SK-N-SH (cell line): ENCODE data around the gene PSTPIP1. TPM values are rescaled to one million over a fixed set of nuclear protein-coding genes. Genes with fewer than 3 reads are reported as not detected.

ENCODE experiments used
- CTCF ChIA-PET: fragments of 300-600, 350-600 bp; formaldehyde crosslinking; extraction: SDS; loops from one replicate; lab custom pipeline; 2021; lab: Yijun Ruan, JAX
- POLR2A ChIA-PET: fragments of 350-600 bp; sonication (Branson Sonifier 250); formaldehyde crosslinking; extraction: SDS; loops from one replicate; lab custom pipeline; 2020; ENCODE audit warnings: antibody characterized with exemption, inconsistent platforms; lab: Yijun Ruan, JAX
- DNase-seq: peaks from one replicate; pipeline ENCODE4 v3.0.0; 2012
- H2AFZ ChIP-seq: fragments of 200-600 bp; sonication (generic); 2 replicates; pipeline ENCODE4 v1.8.1; 2016; ENCODE audit warnings: antibody characterized with exemption, mild to moderate bottlenecking, low read depth
- H3F3A ChIP-seq: fragments of 200-600 bp; sonication (generic); replicated peaks from 2 replicates; pipeline ENCODE3; 2016; ENCODE audit warnings: antibody characterized with exemption, mild to moderate bottlenecking; ENCODE audit not compliant: insufficient read depth
- H3K27ac ChIP-seq, 2 experiments: fragments of 200-500 bp in 1 of 2; fragments of 200-600 bp in 1 of 2; sonication (Bioruptor generic) in 1 of 2; sonication (generic), shearing (Covaris generic) in 1 of 2; 2 replicates each; pipeline versions ENCODE4 v1.5.1 to v1.6.1; 2014 to 2016; ENCODE audit warnings: low read depth in 2 of 2, inconsistent platforms in 1 of 2, low read length in 1 of 2, mild to moderate bottlenecking in 1 of 2, mixed read lengths in 1 of 2
- H3K27me3 ChIP-seq: fragments of 200-600 bp; sonication (generic), shearing (Covaris generic); 2 replicates; pipeline ENCODE4 v1.6.1; 2016; ENCODE audit warnings: mixed run types; ENCODE audit not compliant: insufficient read depth
- H3K36me3 ChIP-seq, 2 experiments: fragments of 200-500 bp in 1 of 2; fragments of 200-600 bp in 1 of 2; sonication (Bioruptor generic) in 1 of 2; sonication (generic) in 1 of 2; replicated peaks in 1 of 2; 2 replicates each; pipeline versions ENCODE3 to v1.5.1; 2014 to 2016; ENCODE audit warnings: low read length in 1 of 2, mild to moderate bottlenecking in 1 of 2; ENCODE audit not compliant: insufficient read depth in 2 of 2, control insufficient read depth in 1 of 2
- H3K4me1 ChIP-seq, 2 experiments: fragments of 200-500 bp in 1 of 2; fragments of 200-600 bp in 1 of 2; sonication (Bioruptor generic) in 1 of 2; sonication (generic), shearing (Covaris generic) in 1 of 2; 2 replicates each; pipeline versions ENCODE4 v1.5.1 to v1.6.1; 2014 to 2016; ENCODE audit warnings: low read depth in 1 of 2, low read length in 1 of 2, mixed run types in 1 of 2; ENCODE audit not compliant: insufficient read depth in 2 of 2, control insufficient read depth in 1 of 2
- H3K4me2 ChIP-seq: fragments of 200-600 bp; sonication (generic), shearing (Covaris generic); 2 replicates; pipeline ENCODE4 v1.6.1; 2017; ENCODE audit warnings: mixed run types
- H3K4me3 ChIP-seq, 2 experiments: fragments of 200-500 bp in 1 of 2; fragments of 200-600 bp in 1 of 2; sonication (Bioruptor generic) in 1 of 2; sonication (generic), shearing (Covaris generic) in 1 of 2; 2 replicates each; pipeline versions ENCODE4 v1.5.1 to v1.8.1; 2014 to 2016; ENCODE audit warnings: low read depth in 2 of 2, inconsistent platforms in 1 of 2, low read length in 1 of 2, mild to moderate bottlenecking in 1 of 2, mixed read lengths in 1 of 2, moderate library complexity in 1 of 2
- H3K79me2 ChIP-seq: fragments of 200-600 bp; sonication (generic); 2 replicates; pipeline ENCODE4 v1.8.1; 2017; ENCODE audit warnings: mild to moderate bottlenecking; ENCODE audit not compliant: insufficient read depth
- H3K9ac ChIP-seq: fragments of 200-600 bp; sonication (generic); 2 replicates; pipeline ENCODE4 v1.6.1; 2017; ENCODE audit warnings: mixed run types
- H3K9me2 ChIP-seq: fragments of 200-600 bp; sonication (generic); 2 replicates; pipeline ENCODE4 v1.6.1; 2017; ENCODE audit warnings: mixed run types
- H3K9me3 ChIP-seq: fragments of 200-600 bp; sonication (generic); 2 replicates; pipeline ENCODE4 v1.6.1; 2017; ENCODE audit warnings: mixed run types, mild to moderate bottlenecking, moderate library complexity
- H4K20me1 ChIP-seq: fragments of 200-600 bp; sonication (generic); 2 replicates; pipeline ENCODE4 v1.6.1; 2017; ENCODE audit warnings: mild to moderate bottlenecking, mixed run types; ENCODE audit not compliant: insufficient read depth
- EP300 ChIP-seq, 2 experiments: IDR thresholded peaks; 2 replicates each; pipeline versions ENCODE4 v1.4.0 to v1.6.1; 2012; ENCODE audit warnings: borderline replicate concordance in 1 of 2, low read depth in 1 of 2, low read length in 1 of 2
- EZH2phosphoT487 ChIP-seq: fragments of 200-600 bp; sonication (generic); IDR thresholded peaks from 2 replicates; pipeline ENCODE4 v1.6.1; 2017; ENCODE audit warnings: low read depth, mixed run types, mild to moderate bottlenecking, antibody characterized with exemption, moderate library complexity, borderline replicate concordance
- FOSL2 ChIP-seq: IDR thresholded peaks from 2 replicates; pipeline ENCODE4 v1.4.0; 2012; ENCODE audit warnings: low read depth, mild to moderate bottlenecking, moderate library complexity, borderline replicate concordance
- FOXM1 ChIP-seq: IDR thresholded peaks from 2 replicates; pipeline ENCODE4 v1.4.0; 2012; ENCODE audit warnings: low read depth, mild to moderate bottlenecking
- GABPA ChIP-seq: IDR thresholded peaks from 2 replicates; pipeline ENCODE4 v1.4.0; 2012; ENCODE audit warnings: low read depth, mild to moderate bottlenecking
- MXI1 ChIP-seq: IDR thresholded peaks from 2 replicates; pipeline ENCODE4 v1.6.1; 2012; ENCODE audit warnings: mild to moderate bottlenecking, low read depth, low read length, improper control_type of control experiment
- NFIC ChIP-seq: IDR thresholded peaks from 2 replicates; pipeline ENCODE4 v1.4.0; 2012; ENCODE audit warnings: borderline replicate concordance
- RFX5 ChIP-seq: IDR thresholded peaks from 2 replicates; pipeline ENCODE4 v1.6.1; 2012; ENCODE audit warnings: mild to moderate bottlenecking, improper control_type of control experiment, low read length
- RXRA ChIP-seq: IDR thresholded peaks from 2 replicates; pipeline ENCODE4 v1.4.0; 2012; ENCODE audit warnings: low read depth, mild to moderate bottlenecking, borderline replicate concordance
- SMC3 ChIP-seq: IDR thresholded peaks from 2 replicates; pipeline ENCODE4 v1.6.1; 2012; ENCODE audit warnings: low read depth, low read length, improper control_type of control experiment
- YY1 ChIP-seq: IDR thresholded peaks from 2 replicates; pipeline ENCODE4 v1.4.0; 2012; ENCODE audit warnings: low read depth, mild to moderate bottlenecking
- ZBTB33 ChIP-seq: IDR thresholded peaks from 2 replicates; pipeline ENCODE4 v1.4.0; 2012; ENCODE audit warnings: low read depth, borderline replicate concordance
- WGBS: methylation state at CpG from one replicate; pipeline ENCODE4 v1.1.6; 2017; ENCODE audit warnings: low lambda C conversion rate; 5-methylcytosine and 5-hydroxymethylcytosine counted together
- polyA plus RNA-seq, 3 experiments: library from polyadenylated mRNA; depleted of rRNA; stranded (reverse); fragments of >200 nt; gene quantifications; 2 replicates each; pipeline ENCODE4 v1.2.3, GENCODE V29; 2012
- TF ChIP-seq, protein P1 (sequence below): IDR thresholded peaks from 2 replicates; pipeline ENCODE4; 2012
- TF ChIP-seq, protein P2 (sequence below): IDR thresholded peaks from 2 replicates; pipeline ENCODE4 v1.4.0; 2012; ENCODE audit warnings: low read depth
- TF ChIP-seq, protein P3 (sequence below): fragments of 150-350 bp; IDR thresholded peaks from 2 replicates; pipeline ENCODE4 v1.6.1; 2016; ENCODE audit warnings: mild to moderate bottlenecking, low read depth, low read length

Gene PSTPIP1
- polyA plus RNA-seq, 1 of the 3 experiments (the other 2 are of a cell fraction): 0.69 TPM

DNA sequence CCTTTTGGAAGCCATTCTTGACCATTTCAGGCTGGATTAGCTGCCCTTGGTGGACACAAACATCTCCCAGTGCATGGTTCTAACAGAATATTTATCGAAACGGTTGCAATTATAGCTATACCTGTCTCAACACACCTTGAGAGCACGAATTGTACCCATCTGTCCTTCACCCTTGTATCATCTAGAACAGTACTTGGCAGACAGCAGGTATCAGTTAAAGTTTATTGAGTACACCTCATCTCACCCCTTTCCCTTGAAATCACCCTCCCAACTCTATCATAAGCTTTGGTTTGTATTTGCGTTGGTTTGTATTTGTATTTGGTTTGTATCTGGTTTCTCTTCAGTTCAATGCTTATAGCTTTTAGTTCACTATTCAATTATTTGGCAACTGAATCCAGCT is 63.5 kb downstream of the PSTPIP1 start:
- Histone ChIP-seq H4K20me1 (peaks cover 62% of the 10 kb centered on the region), H3K9ac (no peak overlapping the region), H3K27ac (no peak overlapping the region), H3K36me3 (peaks cover 5 to 21% of the 10 kb centered on the region in 2 experiments), H3K79me2 (peaks cover 99% of the 10 kb centered on the region), H3F3A (peaks cover 5% of the 10 kb centered on the region), H2AFZ (no peak overlapping the region), H3K4me1 (peaks cover 27 to 31% of the 10 kb centered on the region in 2 experiments), H3K4me3 (no peak overlapping the region), H3K9me3 (no peaks in the 10 kb centered on the region), H3K27me3 (no peaks in the 10 kb centered on the region), H3K9me2 (no peaks in the 10 kb centered on the region), H3K4me2 (no peak overlapping the region)
- ChIA-PET CTCF (interaction anchor here (1.5 kb wide), 1 partner anchor 485 kb away, joined by 4 read pairs; no protein-coding TSS in a partner anchor), POLR2A (interaction anchor here (0.7 to 1.2 kb wide), 2 partner anchors 9 to 13 kb away, joined by 3 read pairs; partner anchors contain the start of gene TSPAN3)
- no peak for DNase-seq
- WGBS: 98% methylated on average over 3 of the region's 4 CpGs
- TF ChIP-seq SMC3: no peak
- TF ChIP-seq, protein P1, sequence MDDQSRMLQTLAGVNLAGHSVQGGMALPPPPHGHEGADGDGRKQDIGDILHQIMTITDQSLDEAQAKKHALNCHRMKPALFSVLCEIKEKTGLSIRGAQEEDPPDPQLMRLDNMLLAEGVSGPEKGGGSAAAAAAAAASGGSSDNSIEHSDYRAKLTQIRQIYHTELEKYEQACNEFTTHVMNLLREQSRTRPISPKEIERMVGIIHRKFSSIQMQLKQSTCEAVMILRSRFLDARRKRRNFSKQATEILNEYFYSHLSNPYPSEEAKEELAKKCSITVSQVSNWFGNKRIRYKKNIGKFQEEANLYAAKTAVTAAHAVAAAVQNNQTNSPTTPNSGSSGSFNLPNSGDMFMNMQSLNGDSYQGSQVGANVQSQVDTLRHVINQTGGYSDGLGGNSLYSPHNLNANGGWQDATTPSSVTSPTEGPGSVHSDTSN: no peak
- TF ChIP-seq, protein P2, sequence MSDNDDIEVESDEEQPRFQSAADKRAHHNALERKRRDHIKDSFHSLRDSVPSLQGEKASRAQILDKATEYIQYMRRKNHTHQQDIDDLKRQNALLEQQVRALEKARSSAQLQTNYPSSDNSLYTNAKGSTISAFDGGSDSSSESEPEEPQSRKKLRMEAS: no peak
- no peak for TF ChIP-seq GABPA
- no peak for TF ChIP-seq EZH2phosphoT487
- TF ChIP-seq RFX5: no peak
- no peak for TF ChIP-seq RXRA
- no peak for TF ChIP-seq EP300 (IDR thresholded peaks at IDR 0.05; ENCODE audit: borderline replicate concordance in 1 of 2, low read depth in 1 of 2, low read length in 1 of 2)
- no peak for TF ChIP-seq NFIC
- no peak for TF ChIP-seq FOXM1
- TF ChIP-seq ZBTB33: no peak
- no peak for TF ChIP-seq MXI1
- no peak for TF ChIP-seq FOSL2
- TF ChIP-seq, protein P3, sequence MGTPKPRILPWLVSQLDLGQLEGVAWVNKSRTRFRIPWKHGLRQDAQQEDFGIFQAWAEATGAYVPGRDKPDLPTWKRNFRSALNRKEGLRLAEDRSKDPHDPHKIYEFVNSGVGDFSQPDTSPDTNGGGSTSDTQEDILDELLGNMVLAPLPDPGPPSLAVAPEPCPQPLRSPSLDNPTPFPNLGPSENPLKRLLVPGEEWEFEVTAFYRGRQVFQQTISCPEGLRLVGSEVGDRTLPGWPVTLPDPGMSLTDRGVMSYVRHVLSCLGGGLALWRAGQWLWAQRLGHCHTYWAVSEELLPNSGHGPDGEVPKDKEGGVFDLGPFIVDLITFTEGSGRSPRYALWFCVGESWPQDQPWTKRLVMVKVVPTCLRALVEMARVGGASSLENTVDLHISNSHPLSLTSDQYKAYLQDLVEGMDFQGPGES: no peak
- no peak for TF ChIP-seq YY1
- TF ChIP-seq, all 33 proteins: peak for 0
